ENCODE measurements around the gene LIAS. TPM values are rescaled to one million over a fixed set of nuclear protein-coding genes. Genes with fewer than 3 reads are reported as not detected.
"Not testable (repeated sequence)": the region's sequence is repeated elsewhere in the genome, so short reads cannot be mapped to it uniquely, and the experiment has no call there.

LIAS gene
- total RNA-seq, 2 experiments from 2014 or later, result 35.8 to 42.5 TPM

GRCh38 chr4:39452860-39453587, 5.8 kb upstream of the LIAS start:
- DNase-seq, result no peak
- intact Hi-C loops (cut with micrococcal nuclease), result no loop called here
- no peak for ATAC-seq
- no peak overlapping the region for H3K4me3 Mint-ChIP-seq
- H3K4me1 Mint-ChIP-seq (ENCODE audit: low read depth), result peaks cover 60% of the 10 kb centered on the region
- CTCF ChIA-PET, result interaction anchor here (0.9 to 1.2 kb wide), 3 partner anchors 8 to 16 kb away, joined by 3 to 6 read pairs (median 4); no protein-coding TSS in a partner anchor
- TF ChIP-seq CTCF (IDR thresholded peaks at IDR 0.05), result no peak
- no peaks in the 10 kb centered on the region for H3K27me3 Mint-ChIP-seq
- POLR2A ChIA-PET, result interaction anchor here (0.7 to 1.4 kb wide), 3 partner anchors 10 to 136 kb away, joined by 3 to 4 read pairs (median 3); no protein-coding TSS in a partner anchor
- H3K27ac Mint-ChIP-seq, result peak overlapping the region; percentile 49
- peaks cover 76% of the 10 kb centered on the region for H3K36me3 Mint-ChIP-seq (ENCODE audit: low read depth)
- H3K9me3 Mint-ChIP-seq, result no peaks in the 10 kb centered on the region

GRCh38 chr4:39453738-39454137, 5.1 kb upstream of the LIAS start:
- peak overlapping the region; percentile 49 for H3K27ac Mint-ChIP-seq
- H3K4me3 Mint-ChIP-seq, result no peak overlapping the region
- ATAC-seq (no peak), DNase-seq (no peak)
- no peak for TF ChIP-seq CTCF (IDR thresholded peaks at IDR 0.05)
- POLR2A ChIA-PET, result interaction anchor here (0.7 to 1.5 kb wide), 4 partner anchors 9 to 100 kb away, joined by 3 to 6 read pairs (median 4); partner anchors contain the start of gene RFC1
- H3K36me3 Mint-ChIP-seq (ENCODE audit: low read depth), result peaks cover 83% of the 10 kb centered on the region
- H3K4me1 Mint-ChIP-seq (ENCODE audit: low read depth), result peaks cover 53% of the 10 kb centered on the region
- no peaks in the 10 kb centered on the region for H3K9me3 Mint-ChIP-seq
- no peaks in the 10 kb centered on the region for H3K27me3 Mint-ChIP-seq
- intact Hi-C loops (cut with micrococcal nuclease), result no loop called here
- CTCF ChIA-PET, result interaction anchor here (1.2 to 1.3 kb wide), 2 partner anchors 9 to 15 kb away, joined by 3 to 4 read pairs; no protein-coding TSS in a partner anchor

GRCh38 chr4:39455486-39455885, 3.4 kb upstream of the LIAS start:
- ChIA-PET CTCF (interaction anchor here (0.6 to 1.6 kb wide), 2 partner anchors 14 to 753 kb away, joined by 3 to 9 read pairs; no protein-coding TSS in a partner anchor), POLR2A (interaction anchor here (0.6 to 5.5 kb wide), 3 partner anchors 8 to 101 kb away, joined by 3 to 46 read pairs (median 3); no protein-coding TSS in a partner anchor)
- Mint-ChIP-seq H3K4me1 (ENCODE audit: low read depth) (peaks cover 53% of the 10 kb centered on the region), H3K4me3 (peak overlapping the region; percentile 98), H3K36me3 (ENCODE audit: low read depth) (peaks cover 89% of the 10 kb centered on the region), H3K9me3 (no peaks in the 10 kb centered on the region), H3K27ac (peak overlapping the region; percentile 30), H3K27me3 (no peaks in the 10 kb centered on the region)
- intact Hi-C loops (cut with micrococcal nuclease), result no loop called here
- DNase-seq (no peak), ATAC-seq (no peak)
- no peak for TF ChIP-seq CTCF (IDR thresholded peaks at IDR 0.05)

GRCh38 chr4:39456946-39457763, 1.7 kb upstream of the LIAS start:
- ChIA-PET CTCF (interaction anchor here (4.3 kb wide), 1 partner anchor 12 kb away, joined by 31 read pairs; no protein-coding TSS in a partner anchor), POLR2A (interaction anchor here (0.7 to 5.5 kb wide), 7 partner anchors 9 to 219 kb away, joined by 3 to 46 read pairs (median 12); partner anchors contain the start of genes RFC1 and SMIM14)
- no peak for ATAC-seq
- no peak for TF ChIP-seq CTCF (IDR thresholded peaks at IDR 0.05)
- Mint-ChIP-seq H3K27ac (peak overlapping the region; percentile 100), H3K9me3 (no peaks in the 10 kb centered on the region), H3K4me1 (ENCODE audit: low read depth) (peaks cover 58% of the 10 kb centered on the region), H3K4me3 (peak overlapping the region; percentile 98), H3K27me3 (no peaks in the 10 kb centered on the region), H3K36me3 (ENCODE audit: low read depth) (peaks cover 85% of the 10 kb centered on the region)
- intact Hi-C loops (cut with micrococcal nuclease), result no loop called here
- DNase-seq, result no peak

DNA sequence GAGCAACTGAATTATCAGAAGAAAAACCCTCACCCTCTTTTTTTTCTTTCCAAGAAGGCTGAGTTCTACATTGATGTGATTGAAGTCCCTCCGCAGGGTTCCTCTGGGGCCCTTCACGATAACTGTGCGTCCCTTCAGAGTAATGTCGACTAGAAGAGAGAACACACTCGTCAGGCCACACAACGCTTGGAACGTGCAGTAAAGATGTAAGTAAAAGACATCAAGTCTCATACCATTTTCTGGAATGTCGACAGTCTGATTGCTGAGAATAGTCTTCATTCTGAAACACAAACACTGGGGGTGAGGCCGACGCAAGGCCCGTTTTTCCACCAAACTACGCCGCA, 723 bp upstream of the LIAS start:
- DNase-seq; ATAC-seq; H3K9me3 Mint-ChIP-seq; intact Hi-C loops (cut with micrococcal nuclease); H3K27me3 Mint-ChIP-seq: not testable (repeated sequence)
- Mint-ChIP-seq H3K4me3 (peak overlapping the region; percentile 98), H3K36me3 (ENCODE audit: low read depth) (peaks cover 75% of the 10 kb centered on the region), H3K27ac (peak overlapping the region; percentile 100), H3K4me1 (ENCODE audit: low read depth) (peaks cover 49% of the 10 kb centered on the region)
- CTCF ChIA-PET, result interaction anchor here (0.5 to 4.3 kb wide), 3 partner anchors 11 to 468 kb away, joined by 3 to 31 read pairs (median 3); no protein-coding TSS in a partner anchor
- POLR2A ChIA-PET, result interaction anchor here (0.6 to 5.5 kb wide), 16 partner anchors 10 to 394 kb away, joined by 3 to 46 read pairs (median 3); partner anchors contain the start of genes RFC1, SMIM14 and UBE2K
